ENCODE results near the gene SLC7A4. TPM values are rescaled to one million over a fixed set of nuclear protein-coding genes. Genes with fewer than 3 reads are reported as not detected.

The SLC7A4 gene
- total RNA-seq, 1 donor from 2014 or later: 1.5 TPM

GRCh38 chr22:21070690-21071615 is 38.6 kb upstream of the SLC7A4 start:
- H3K9me3 ChIP-seq: no peaks in the 10 kb centered on the region
- intact Hi-C loops (cut with DNase I): no loop called here
- TF ChIP-seq CTCF (IDR thresholded peaks at IDR 0.05): no peak

GRCh38 chr22:21069375-21069774 is 37.0 kb upstream of the SLC7A4 start:
- H3K27ac ChIP-seq: no peak overlapping the region

More at GRCh38 chr22:21070690-21071615, 38.6 kb upstream of the SLC7A4 start:
- ATAC-seq: no peak
- Histone ChIP-seq H3K4me3 (no peak overlapping the region), H3K4me1 (no peaks in the 10 kb centered on the region), H3K36me3 (no peaks in the 10 kb centered on the region), H3K27me3 (no peaks in the 10 kb centered on the region), H3K27ac (no peak overlapping the region)
- DNase-seq: no peak

DNA sequence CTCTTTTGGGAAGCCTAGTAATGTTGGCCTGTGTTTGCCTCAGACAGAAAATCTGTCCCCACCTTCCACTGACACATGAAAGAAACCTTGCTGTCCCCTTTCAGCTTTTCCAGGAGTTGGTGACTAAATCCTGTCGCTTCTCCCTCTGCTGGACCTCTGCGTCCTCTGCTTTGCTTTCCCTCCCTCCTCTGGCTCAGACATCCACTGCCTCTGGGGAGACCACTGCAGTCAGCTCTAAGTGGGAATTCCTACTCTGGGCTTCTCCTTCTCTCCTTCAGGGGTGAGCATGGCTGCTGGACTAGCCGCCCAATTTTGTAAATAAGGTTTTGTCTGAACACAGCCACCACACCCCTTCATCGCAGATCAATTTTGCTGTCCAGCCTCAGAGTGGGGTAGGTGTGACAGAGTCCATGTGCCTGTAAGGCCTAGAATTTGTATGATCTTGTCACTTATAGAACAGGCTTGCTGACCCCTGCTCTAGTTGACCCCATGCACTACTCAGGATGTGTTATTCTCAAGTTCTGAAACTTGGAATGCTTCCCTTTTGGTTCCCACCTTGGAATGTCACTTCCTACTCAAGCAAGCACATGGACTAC is 36.4 kb upstream of the SLC7A4 start:
- Histone ChIP-seq H3K36me3 (no peaks in the 10 kb centered on the region), H3K4me1 (no peaks in the 10 kb centered on the region), H3K27me3 (no peaks in the 10 kb centered on the region), H3K9me3 (no peaks in the 10 kb centered on the region), H3K27ac (no peak overlapping the region), H3K4me3 (no peak overlapping the region)
- no peak for DNase-seq
- no peak for TF ChIP-seq CTCF (IDR thresholded peaks at IDR 0.05)
- ATAC-seq: no peak
- intact Hi-C loops (cut with DNase I): no loop called here

More at GRCh38 chr22:21069375-21069774, 37.0 kb upstream of the SLC7A4 start:
- intact Hi-C loops (cut with DNase I): no loop called here
- ATAC-seq (no peak), DNase-seq (no peak)
- Histone ChIP-seq H3K4me1 (no peaks in the 10 kb centered on the region), H3K36me3 (no peaks in the 10 kb centered on the region), H3K4me3 (no peak overlapping the region), H3K27me3 (no peaks in the 10 kb centered on the region), H3K9me3 (no peaks in the 10 kb centered on the region)
- no peak for TF ChIP-seq CTCF (IDR thresholded peaks at IDR 0.05)

DNA sequence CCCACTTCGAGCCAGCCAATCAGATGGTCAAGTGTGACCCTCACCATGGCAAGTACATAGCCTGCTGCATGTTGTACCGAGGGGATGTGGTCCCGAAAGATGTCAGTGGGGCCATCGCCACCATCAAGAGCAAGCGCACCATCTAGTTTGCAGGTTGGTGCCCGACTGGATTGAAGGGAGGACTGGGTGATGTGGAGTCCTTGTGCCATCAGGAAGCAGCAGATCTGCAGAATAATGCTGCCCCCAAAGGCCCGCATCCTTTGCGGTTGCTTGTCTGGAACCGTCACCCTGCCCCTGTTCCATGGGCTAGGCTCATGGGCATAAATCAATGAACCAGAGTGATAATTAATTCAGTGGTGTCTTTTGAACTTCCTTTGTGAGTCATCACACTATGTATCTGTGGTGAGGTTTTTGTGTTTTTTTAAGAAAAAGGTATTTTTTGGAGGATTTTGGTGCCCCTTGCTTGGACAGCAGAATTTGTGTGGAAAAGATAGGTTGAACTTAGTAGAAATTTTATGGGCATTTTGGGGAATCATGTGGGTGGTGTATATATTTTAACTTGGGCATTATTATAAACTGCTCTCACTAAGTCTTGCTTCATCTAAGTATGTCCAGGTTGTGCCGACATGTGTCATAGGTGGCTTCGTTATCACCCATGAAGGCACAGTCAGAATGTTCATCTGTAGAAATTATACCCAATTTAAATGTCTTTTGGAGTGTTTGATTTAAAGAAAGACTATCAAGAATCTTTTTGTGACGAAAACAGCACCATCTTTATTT is 35.7 kb upstream of the SLC7A4 start:
- H3K4me1 ChIP-seq: no peaks in the 10 kb centered on the region
- H3K36me3 ChIP-seq: no peaks in the 10 kb centered on the region
- DNase-seq (no peak), ATAC-seq (no peak)
- no peaks in the 10 kb centered on the region for H3K27me3 ChIP-seq
- H3K4me3 ChIP-seq: no peak overlapping the region
- H3K27ac ChIP-seq: no peak overlapping the region
- intact Hi-C loops (cut with DNase I): no loop called here
- no peak for TF ChIP-seq CTCF (IDR thresholded peaks at IDR 0.05)
- no peaks in the 10 kb centered on the region for H3K9me3 ChIP-seq

- H3K4me3 ChIP-seq: no peak overlapping the region
- intact Hi-C loops (cut with DNase I): no loop called here
- H3K9me3 ChIP-seq: no peaks in the 10 kb centered on the region
- ATAC-seq (no peak), DNase-seq (no peak)
- no peak for TF ChIP-seq CTCF (IDR thresholded peaks at IDR 0.05)
- no peaks in the 10 kb centered on the region for H3K4me1 ChIP-seq
- H3K36me3 ChIP-seq: no peaks in the 10 kb centered on the region
- H3K27ac ChIP-seq: no peak overlapping the region
- no peaks in the 10 kb centered on the region for H3K27me3 ChIP-seq
Measured at GRCh38 chr22:21067075-21067900, 34.9 kb upstream of the SLC7A4 start.
